Hematopoietic multipotent progenitor cell treated with erythropoietin and hydrocortisone succinate and interleukin-3 and kit ligand, for 6 days (in vitro differentiated cells): ENCODE results near the gene GPR34.
"Not testable (repeated sequence)": the region's sequence is repeated elsewhere in the genome, so short reads cannot be mapped to it uniquely, and the experiment has no call there.

Experiments used
- DNase-seq: peaks from one replicate; pipeline ENCODE4 v3.0.0-alpha.2; 2015

Gene GPR34

DNA sequence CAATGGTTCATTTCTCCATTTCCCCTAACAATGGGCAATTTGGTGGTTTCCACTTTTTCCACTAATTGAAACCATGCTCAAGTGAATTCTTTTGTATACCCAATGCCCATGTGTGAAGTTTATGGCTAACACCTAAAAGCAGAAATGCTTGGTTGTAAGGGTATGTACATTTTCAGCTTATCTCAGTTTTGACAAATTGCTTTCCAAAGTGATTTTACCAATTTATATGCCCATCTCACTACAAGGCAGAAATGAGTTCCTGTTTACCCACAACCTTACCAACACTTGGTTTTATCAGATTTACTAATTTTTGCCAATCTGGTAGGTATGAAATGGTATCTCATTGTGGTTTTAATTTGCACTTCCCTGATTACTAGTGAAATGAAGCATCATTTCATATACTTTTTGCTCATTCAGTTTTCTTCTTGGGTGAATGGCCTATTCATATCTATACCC lies 14.8 kb downstream of the GPR34 start:
- no peak for DNase-seq

GRCh38 chrX:41705042-41705441 lies 16.3 kb downstream of the GPR34 start:
- no peak for DNase-seq

DNA sequence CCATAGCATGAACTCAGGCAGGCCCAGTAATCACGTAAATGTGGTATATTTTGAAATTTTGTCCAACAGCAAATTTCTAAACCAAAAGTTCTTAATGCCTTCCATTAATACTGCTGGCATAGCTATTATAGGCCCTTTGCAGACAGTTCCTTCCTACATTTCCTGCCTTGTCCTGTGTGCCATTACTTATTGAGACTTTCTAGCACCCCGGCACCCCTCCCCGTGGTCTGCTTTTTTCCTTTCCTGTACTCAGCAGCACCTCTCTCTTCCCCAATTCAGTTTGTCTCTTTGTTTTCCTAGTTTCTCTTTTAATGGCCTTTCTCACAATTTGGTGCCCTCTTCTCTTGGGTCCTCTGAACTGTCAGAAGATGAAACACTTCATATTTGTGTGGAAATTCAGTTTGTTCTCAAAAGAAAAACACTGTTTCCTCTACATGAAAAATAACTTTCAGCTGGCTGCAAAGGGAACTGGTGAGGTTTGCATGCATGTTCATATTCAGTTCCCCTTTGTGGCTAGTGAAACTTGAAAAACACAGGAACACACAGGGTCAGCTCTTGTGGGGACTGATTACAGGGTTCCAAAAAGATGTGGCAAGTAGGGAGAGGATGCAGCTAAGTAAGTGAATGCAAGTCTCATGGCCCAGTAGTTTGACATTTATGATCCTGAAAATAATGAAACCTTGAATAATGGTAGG lies 17.1 kb downstream of the GPR34 start:
- DNase-seq: peak; percentile 47

DNA sequence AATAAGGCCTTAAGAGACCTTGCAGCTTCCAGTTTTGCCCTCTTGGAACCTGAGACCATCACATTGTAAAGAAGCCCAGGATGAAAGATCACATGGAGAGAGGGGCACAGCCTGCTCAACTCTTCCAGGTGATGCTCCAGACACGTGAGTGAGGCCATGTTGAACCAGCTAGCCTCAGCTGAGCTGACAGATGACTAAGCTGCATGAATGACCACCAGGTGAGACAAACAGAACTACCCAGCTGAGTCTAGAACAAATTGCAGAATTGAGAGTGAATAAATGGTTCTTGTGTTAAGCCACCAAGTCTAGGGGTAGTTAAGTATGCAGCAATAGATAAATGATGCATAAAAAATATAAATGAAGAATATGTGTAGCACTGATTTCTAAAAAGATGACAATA lies 18.4 kb downstream of the GPR34 start:
- no peak for DNase-seq

DNA sequence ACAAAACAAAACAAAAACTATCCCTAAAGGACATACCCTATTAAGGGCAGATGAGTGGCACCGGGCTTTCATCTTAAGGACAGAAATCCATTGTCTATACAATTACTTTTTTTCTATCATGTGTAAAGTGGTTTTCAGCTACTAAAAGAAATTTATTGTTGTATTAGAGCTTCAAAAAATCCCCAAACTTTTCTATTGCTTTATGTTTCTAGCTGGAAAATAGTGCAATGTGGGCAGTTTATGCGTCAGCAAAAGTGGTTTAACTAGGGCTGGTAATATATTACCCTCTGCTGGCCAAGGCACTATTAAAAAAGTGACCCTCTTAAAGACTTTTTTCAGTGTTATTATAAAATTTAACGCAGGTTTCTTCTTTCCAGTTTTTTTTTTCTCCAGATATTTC lies 19.7 kb downstream of the GPR34 start:
- peak; percentile 8 for DNase-seq

GRCh38 chrX:41711021-41711667 lies 22.4 kb downstream of the GPR34 start:
- no peak for DNase-seq

DNA sequence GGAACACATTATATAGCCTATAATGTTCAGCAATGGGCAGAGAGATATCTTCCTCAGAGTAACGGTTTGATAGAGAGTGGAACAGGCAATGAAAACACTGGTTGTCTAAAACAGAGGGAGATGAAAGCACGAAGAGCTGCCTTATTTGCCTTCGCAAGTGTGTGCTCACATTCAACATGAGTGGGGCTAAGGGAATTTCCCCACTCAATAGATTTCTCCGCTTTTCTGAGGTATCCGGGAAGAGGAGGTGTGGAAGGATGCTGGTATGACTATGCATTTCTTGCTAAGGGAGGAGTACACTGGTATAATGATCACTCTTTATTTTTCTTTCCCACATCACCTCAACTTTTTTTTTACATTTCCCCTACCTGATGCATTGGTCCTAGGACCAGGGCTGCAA lies 27.4 kb downstream of the GPR34 start:
- DNase-seq: no peak

- DNase-seq: no peak
Measured at GRCh38 chrX:41716767-41717473, 28.1 kb downstream of the GPR34 start.

DNA sequence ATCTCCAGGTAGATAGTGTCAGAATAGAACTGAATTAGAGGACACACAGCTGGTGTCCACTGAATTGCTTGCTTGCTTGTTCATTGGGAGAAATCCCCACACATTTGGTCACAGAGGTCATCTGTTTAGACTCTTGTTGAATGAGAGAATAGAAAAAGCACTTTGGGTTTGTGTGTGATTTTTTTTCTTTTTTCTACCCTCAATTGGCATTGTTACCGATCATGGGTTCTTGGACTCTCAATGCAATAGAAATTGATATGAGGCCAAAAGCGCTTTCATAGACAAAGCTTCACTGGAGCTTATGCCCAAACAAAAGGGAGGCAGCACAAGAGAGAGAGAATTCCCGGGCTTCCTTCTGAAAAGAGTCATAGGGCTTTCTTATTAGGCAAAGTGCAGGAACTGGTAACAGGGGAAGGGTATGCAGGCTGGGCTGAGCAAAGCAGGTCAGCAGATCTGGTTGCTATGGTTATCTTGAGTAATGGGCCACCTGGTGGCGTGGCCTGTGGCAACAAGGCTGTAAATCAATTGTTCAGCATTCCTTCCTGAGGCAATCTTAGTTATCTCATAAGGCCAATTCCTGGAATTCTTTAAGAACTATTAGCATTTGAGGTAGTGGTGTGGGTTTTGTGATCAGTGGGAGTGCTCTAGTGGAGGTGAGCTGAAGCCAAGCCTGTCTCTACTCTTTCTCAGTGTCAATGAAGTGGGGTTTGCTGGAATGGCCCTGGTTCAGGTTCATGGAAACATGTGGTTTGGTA lies 29.9 kb downstream of the GPR34 start:
- DNase-seq: no peak

DNA sequence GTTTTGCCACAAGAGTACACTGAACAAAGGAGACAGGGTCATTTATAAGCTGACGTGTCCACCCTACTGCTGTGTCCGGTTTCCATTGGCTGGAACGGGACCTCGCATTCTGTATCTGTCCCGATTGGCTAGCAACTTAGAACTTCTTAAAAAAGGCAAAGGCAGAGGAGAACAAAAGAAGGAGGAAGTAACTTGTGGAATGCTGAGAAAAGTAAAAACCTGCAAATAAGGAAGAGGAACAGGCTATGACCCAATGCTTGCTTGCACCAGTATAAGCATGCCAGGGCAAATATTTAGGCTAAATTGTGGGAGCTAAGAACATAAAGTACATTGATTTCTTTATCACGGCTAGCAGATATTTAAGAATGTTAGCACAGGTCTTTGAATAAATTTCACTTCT lies 30.8 kb downstream of the GPR34 start:
- DNase-seq: not testable (repeated sequence)

DNA sequence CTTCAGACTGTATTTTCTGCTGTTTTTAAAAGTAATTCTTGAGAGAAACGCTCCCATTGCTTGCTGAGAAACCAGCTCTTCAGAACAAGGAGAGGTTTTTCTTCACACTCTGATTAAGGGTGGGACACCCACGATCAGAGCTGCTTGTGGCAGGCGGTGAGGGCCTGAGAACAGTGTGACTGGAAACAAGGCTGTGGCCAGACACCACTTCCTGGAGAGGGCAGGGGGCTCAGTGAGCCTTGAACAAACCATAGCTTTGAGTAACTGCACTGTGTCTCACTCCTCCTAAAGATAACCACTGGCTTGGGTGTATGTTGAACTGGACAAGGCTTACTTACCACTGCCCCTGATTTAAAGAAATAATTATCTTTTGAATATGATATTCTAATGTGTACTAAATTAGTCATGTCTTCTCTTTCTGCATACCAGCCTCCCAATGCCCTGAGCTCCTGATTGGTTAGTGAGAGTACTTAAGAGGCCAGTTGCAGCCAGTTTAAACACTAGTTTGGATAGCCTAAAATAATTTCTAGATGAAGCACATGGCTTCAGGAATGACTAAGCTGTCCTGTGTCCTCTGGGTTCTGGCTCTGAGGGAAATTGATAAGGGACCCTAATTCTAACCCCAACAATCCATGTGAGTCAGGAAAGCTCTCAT lies 31.5 kb downstream of the GPR34 start:
- peak; percentile 31 for DNase-seq

DNA sequence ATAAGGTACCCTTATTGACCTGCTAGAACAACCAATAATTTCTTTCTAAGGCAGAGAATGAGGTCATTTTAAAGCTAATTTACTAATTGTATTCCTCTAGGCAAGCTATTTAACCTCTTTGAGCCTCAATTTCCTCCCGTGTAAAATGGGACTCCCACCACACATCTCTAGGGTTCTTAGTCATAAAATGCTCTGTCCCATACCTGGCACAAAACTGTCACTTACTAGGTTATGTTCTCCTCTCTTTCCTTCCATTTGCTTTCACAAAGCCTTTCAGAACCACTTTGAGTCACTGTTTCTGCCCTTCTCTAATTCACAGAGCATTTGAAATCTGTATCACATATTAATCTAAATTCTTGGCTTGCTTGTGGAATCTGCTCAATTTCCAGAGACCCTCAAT lies 32.8 kb downstream of the GPR34 start:
- DNase-seq: no peak

- DNase-seq: no peak
Measured at GRCh38 chrX:41722214-41722613, 33.4 kb downstream of the GPR34 start.

DNA sequence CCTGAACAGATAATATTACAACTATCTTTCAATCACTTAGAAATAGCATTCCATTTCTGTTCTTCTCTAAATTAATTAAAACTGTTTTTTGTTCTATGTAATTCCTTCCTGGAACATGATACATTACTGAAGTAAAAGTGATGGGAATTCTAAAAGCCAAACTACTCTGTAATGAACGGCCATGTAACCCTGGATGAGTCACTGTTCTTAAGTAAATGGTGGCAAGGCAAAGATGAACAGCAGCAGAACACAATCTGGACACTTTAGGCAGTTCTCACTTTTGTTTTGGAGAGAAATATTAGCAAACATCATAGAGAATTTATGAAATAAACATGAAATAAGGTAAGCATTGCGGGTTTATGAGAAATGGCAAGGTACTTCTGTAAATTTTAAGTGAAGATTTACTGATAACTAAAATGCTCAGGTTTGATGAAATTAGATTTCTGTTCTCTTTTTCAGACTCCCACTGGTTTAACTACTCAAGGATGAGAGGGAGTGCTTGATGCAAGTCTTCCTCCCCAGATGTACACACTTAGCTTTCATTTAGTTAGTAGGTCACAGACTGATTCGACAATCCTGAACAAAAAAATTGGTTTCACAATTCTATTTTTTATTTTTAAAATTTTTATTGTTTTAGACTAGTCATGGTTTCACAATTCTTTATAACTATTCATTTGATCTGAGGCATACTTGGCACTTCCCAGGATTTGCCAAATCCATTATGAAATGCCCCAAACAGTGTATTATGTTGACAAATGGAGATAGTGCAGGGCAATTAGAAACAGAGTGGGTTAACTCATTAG lies 34.2 kb downstream of the GPR34 start:
- no peak for DNase-seq

- DNase-seq: peak; percentile 12
Measured at GRCh38 chrX:41723826-41724225, 35.1 kb downstream of the GPR34 start, which contains the start of gene GPR82. Gene GPR82, plus strand, starts transcription at chrX:41724181. Its CDS starts 2,846 bp downstream, at chrX:41727027.

DNA sequence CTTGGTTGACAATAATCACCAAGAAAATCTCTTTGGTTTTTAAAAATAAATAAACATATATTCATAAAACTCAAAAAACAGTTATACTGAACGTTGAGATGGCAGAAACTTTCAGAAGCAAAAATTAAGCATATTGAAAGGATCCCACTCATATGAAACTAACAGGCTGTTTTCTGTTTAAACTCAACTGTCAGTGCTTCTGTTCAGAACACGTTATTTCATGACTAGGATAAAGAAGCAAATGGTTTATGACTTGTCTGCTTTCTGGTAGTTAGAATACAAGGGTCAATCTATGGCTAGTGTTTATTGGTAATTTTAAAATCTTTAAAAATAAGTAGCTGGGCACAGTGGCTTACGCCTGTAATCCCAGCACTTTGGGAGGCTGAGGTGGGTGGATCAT lies 39.4 kb downstream of the GPR34 start:
- DNase-seq: no peak

DNA sequence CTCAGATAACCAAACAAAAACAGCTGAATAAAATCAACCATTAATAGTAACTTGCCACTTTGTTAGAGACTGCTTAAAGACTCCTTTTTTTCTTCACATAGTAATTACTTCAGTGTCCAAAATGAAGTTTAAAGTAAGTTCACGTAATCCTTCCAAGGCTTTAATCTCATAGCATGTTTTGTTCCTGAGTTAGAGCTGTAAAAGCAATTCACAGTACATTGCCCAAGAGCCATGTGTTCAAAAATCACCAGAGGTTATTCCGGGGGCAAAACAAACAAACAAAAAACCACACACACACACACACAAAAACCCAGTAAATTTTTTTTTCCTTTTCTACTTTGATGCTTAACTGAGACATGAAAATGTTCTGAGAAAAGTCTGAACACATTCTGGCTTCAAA lies 41.3 kb downstream of the GPR34 start:
- DNase-seq: no peak

- no peak for DNase-seq
Measured at GRCh38 chrX:41732260-41732659, 43.5 kb downstream of the GPR34 start.

DNA sequence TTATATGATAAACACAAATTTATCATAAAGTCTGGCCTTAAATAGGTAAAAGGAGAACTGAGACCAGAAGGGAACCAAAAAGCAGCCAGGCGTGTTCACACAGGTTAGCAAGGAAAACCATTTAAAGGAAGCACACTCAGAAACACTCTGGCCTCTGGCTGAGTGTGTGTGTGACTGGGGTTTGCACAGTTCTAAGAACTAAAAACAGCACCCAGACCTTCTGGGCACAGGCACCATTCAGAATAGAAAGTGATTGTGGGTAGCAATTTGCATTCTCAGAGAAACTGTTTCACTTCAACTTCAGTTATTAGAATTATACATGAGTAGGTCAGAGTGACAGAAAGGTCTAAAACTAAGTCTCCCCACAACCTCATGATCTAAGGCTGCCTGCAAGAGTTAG lies 45.2 kb downstream of the GPR34 start:
- no peak for DNase-seq

DNA sequence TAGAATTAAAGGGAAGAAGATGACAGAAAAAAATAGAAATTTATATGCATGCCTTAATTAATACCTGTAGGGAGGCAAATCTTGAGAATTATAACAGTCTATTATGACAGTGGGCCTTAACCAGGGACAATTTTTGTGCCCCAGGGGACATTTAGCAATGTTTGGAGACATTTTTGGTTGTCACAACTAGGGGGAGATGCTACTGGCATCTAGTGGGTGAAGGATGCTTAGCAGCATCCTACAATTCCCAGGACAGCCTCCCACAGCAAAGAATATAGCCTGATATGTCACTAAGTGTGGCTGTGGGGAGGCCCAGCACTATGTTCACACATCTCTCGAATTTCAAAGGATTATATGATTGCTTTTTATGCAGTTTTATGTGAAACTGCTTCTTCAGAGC lies 45.8 kb downstream of the GPR34 start:
- peak; percentile 39 for DNase-seq

GRCh38 chrX:41737065-41737464 lies 48.3 kb downstream of the GPR34 start:
- DNase-seq: peak; percentile 39

DNA sequence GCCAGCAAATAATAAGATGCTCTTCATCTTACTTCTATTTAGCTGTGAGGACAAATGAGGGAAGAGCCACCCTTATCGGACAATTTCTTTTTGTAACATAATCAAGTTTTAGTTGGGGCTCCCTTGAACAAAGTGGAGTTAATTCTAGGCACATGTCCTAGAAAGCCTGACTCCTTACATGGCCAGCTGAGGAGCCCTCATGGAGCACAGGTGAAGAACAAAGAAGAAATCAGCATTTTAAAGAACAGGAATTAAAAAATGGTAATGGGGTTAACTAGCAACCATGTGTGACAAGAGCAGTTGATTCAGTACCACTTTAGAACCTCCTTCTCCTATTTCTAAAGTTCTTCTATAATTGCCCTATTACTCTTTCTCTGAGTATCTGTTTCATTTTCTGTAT lies 51.1 kb downstream of the GPR34 start:
- DNase-seq: no peak
